NCI-H82 (cell line): ENCODE data around the gene C20orf141.
A peak's percentile ranks its signal among the peaks of the same experiment; 100 is the strongest.
"Not testable (repeated sequence)": the region's sequence is repeated elsewhere in the genome, so short reads cannot be mapped to it uniquely, and the experiment has no call there.

Experiments
- DNase-seq: peaks from one replicate; lab custom pipeline; 2025; lab: John Stamatoyannopoulos, UW

Gene C20orf141, protein sequence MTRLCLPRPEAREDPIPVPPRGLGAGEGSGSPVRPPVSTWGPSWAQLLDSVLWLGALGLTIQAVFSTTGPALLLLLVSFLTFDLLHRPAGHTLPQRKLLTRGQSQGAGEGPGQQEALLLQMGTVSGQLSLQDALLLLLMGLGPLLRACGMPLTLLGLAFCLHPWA

DNA sequence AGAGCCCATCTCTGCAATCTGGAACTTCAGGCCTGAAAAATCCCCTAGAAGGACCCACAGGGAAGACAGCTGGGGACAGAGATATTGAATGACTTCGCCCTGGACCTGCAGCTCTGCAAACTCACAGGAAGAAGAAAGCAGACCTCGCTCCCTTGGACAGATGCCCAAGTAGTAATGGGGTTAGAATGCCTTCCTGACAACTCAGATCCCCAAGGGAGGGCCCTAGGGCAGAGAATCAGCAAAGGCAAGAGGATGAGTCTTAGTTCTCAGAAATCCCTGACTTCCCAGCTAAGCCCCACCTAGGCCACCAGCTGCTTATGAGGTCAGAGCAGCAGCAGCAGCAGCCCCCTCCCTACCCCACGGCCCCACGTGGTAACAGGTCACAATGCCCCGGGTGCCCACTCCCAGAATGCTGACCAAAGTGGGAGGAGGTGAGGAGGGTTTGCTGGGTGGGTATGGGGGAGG, at the start of gene C20orf141:
TSS of gene C20orf141 (plus strand) at position 401 of the 465 bp plus-strand sequence. CDS start 198 bp downstream, outside the sequence.
- DNase-seq: peak; percentile 98

- no peak for DNase-seq
These were observed 46.8 kb upstream of the C20orf141 start for GRCh38 chr20:2767768-2768631.

DNA sequence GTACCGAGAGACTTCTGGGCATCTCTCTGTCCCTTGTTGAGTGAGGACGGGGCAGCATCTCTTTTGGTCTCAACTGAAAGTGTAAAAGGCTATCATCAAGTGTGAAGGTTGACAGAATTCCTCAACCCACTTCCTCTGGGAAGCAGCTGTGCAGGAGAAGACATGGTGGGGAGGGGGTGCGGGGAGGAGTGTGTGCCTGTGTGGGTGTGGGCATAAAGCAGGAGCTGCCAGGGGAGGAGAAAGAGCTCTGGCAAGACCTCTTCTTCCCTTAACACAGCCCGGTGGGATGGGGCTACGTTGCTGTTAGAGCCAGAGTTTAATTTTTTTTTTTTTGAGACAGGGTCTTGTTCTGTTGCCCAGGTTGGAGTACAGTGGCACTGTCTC, 46.2 kb upstream of the C20orf141 start:
- DNase-seq: no peak

DNA sequence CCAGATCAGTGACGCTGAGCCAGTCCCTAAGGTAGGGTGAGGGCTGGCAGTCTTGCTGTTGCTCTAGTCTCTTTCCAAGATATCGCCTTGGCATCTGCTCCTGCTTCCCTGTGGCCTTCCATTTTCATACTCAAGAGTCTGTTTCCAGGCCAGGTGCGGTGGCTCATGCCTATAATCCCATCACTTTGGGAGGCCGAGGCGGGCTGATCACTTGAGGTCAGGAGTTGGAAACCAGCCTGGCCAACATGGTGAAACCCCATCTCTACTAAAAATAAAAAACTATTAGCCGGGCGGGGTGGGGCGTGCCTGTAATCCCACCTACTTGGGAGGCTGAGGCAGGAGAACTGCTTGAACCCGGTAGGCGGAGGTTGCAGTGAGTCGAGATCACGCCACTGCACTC, 44.7 kb upstream of the C20orf141 start:
- DNase-seq: not testable (repeated sequence)

DNA sequence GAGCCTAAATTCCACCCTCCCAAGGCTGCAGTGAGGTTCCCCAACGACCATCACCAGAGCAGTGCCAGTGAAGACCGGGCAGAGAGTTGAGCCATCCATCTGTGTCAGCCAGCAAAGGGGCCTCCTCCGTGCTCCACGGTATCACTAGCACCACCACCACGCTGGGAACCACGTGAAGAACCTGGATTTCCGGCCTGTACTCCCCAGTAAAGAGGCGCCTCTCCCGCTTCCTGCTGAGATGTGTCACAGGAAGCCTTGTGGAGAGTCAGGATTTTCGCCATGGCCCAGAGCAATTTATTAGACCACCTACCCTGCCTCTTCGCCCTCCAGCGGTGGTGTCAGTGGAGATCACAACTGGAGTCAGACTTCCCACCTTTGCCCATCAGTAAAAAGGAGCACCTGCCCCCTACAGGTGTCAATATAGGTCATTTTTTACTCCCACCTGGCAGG, 43.1 kb upstream of the C20orf141 start:
- DNase-seq: no peak

DNA sequence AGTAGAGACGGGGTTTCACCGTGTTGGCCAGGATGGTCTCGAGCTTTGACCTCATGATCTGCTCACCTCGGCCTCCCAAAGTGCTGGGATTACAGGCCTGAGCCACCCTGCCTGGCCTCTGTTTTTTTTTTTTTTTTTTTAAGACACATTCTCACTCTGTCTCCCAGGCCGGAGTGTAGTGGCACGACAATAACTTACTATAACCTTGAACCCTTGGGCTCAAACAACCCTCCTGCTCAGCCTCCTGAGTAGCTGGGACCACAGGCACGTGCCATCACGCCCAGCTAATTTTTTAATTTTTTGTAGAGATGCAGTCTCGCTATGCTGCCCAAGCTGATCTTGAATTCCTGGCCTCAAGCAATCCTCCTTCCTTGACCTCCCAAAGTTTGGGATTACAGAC, 41.0 kb upstream of the C20orf141 start:
- no peak for DNase-seq

GRCh38 chr20:2775139-2775538, 39.6 kb upstream of the C20orf141 start:
- no peak for DNase-seq

DNA sequence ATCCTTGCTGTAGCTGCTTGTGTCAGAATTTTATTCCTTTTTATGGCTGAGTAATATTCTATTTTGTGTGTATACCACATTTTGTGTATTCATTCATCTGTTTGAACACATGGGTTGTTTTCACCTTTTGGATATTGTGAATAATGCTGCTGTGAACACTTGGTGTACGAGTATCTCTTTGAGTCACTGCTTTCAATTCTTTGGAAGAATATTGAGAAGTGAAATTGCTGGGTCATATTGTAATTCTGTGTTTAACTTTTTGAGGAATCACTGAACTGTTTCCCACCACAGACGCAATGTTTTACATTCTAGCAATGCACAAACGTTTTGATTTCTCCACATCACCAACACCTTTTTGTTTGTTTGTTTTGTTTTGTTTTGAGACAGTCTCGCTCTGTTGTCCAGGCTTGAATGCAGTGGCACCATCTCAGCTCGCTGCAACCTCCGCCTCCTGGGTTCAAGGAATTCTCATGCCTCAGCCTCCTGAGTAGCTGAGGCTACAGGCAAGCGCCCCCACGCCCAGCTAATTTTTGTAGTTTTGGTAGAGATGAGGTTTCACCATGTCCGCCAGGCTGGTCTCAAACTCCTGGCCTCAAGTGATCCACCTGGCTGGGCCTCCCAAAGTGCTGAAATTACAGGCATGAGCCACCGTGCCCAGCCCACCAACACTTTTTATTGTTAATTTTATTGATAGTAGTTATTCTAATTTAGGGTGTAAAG, 36.0 kb upstream of the C20orf141 start:
- no peak for DNase-seq

DNA sequence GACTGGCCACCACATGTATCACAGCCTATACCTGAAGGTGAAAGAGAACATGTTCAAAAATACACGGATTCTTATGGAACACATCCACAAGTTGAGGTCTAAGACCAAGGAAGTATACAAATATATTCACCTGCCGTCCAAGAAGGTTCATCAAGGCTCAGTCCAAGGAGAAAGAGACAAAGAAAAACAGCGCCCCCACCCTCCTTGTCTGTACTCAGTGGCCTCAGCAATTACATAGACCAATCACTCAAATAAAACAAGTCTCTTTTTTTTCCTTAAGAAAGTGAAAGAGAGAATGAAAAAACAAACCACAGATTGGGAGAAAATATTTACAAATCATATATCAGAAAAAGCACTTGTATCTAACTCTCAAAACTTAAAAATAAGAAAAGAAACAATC, 33.8 kb upstream of the C20orf141 start:
- no peak for DNase-seq

DNA sequence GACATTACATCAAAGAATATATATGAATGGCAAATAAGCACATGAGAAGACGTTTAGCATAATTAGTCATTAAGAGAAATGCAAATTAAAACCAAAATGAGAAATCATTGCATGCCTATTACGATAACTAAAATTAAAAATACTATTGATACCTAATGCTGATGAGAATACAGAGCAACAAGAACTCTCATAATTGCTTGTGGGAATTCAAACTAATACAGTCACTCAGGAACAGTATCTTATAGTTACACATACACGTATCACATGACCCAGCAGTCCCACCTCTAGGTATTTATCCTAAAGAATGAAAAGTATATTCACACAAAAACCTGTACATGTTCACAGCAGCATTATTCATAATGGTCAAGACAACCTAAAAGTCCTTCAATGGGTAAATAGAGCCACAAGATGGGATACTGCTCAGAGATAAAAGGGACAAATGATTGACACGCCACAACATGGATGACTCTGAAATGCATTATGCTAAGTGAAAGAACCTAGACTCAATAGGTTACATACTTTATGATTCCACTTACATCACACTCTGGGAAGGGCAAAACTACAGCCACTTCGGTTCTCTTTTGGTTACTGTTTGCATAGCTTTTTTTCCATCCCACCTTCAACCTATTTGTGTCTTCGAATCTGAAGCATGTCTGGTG, 30.8 kb upstream of the C20orf141 start:
- DNase-seq: no peak

- no peak for DNase-seq
These were observed 21.3 kb upstream of the C20orf141 start for GRCh38 chr20:2793471-2793870.

DNA sequence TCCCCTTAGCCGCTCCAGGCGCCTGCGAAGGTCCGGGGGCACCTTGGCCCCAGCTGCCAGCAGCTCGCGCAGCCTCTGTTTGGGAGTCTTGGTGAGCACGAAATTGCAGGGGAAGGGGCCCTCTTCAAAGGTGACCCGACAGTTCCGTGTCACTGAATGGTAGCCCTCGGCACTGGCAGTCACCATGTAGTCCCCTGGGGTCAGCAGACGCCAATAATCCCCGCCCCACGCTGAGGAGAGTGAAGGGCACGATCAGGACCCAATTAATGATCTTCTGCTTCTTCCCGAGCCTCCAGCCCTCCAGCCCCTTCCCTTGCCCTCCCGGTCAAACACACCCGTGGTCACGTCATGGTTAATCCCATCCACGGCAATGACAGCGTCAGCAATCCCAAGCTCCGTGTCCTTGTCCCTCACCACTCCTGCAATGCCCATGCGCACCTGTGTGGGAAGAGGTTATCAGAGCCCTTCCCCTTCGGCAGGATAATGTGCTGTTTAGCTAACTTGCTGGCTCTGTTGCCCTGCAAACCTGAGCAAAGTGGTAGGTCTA, 20.5 kb upstream of the C20orf141 start:
- DNase-seq: no peak

DNA sequence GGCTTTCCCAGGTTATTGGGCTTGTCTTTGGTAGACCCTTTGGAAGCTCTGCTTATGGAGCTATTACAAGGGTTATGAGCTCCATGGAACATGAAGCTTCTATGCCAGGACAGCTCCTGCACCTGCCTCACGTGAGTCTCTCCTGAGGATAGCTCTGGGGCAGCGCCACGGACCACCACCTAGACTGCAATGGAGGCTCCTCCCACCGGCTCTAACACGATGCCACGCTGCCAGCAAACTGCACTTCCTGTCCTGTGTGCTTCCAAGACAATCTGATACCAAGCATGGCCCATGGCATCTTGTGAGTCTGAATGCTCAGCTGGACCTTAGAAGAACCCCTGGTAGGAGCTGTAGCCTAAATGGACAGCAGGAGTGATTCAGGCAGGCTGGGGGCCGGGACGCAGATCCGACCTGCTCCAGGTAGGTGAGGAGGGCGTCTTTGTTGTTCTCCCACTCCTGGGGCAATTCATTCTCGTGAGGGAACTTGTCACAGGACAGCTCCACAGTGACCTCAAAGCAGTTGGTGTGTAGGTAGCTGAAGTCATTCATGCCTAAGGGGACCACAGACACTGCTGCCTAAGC, 19.8 kb upstream of the C20orf141 start:
- DNase-seq: no peak

GRCh38 chr20:2795451-2795850, 19.3 kb upstream of the C20orf141 start:
- DNase-seq: no peak

GRCh38 chr20:2796011-2796660, 18.7 kb upstream of the C20orf141 start:
- no peak for DNase-seq

GRCh38 chr20:2797136-2797983, 17.4 kb upstream of the C20orf141 start:
- DNase-seq: no peak

DNA sequence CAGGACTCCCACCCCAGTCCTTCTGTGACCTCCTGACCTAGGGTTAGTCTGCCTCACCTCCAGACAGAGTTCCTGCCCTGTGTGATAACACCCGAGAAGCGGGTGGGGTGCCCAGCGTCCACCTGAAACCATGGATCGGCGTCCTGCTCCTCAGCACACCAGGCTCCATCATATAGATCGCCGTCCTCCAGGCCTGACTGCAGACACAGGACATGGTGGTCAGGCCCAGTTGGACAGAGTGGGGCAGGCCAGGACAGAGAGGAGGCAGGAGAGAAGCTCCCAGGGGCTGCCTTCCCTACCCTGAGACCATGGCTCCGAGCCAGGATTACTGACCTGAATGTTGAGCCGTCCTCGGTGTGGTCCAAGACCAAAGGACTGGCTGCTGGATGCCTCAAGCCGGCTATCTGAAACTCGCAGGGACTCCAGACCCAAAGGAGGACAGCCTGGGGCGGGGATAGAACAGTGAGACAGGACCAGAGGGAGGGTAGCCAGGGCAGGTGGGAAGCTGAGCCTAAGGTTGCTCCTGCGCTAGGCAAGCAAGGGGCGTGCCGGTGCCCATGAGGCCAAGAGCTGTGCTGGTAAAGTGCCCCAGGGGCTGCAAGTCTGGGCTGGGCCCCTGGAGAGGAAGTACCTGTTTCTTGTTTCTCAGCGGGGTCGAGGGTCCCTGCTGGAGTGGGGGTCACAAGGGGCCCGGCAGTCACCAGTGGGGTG, 16.5 kb upstream of the C20orf141 start:
- no peak for DNase-seq

DNA sequence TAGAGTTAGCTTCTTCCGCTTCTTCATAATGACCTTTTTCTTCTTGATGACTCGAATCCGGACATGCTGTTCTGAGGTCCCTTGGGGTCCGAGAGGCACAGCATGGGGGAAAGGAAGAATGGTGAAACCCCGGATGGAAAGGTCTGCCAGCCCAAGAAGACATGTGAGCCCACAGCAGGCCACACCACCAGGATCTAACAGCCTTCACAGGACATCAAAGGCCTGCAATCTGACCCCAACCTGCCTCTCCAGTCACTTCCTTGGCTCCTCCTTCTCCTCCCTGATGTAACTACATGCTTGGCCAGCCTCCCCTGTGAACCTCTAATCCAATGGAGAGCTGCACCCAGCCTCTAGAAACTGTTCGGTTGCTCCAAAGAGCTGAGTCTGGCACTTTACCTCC, 16.0 kb upstream of the C20orf141 start:
- DNase-seq: no peak

GRCh38 chr20:2799271-2799670, 15.5 kb upstream of the C20orf141 start:
- no peak for DNase-seq
